Skeletal muscle cell (primary cell): ENCODE measurements around the gene RNF215.

Source experiments
- DNase-seq: peaks from one replicate; pipeline ENCODE4 v3.0.0-alpha.2; 2010; ENCODE audit warnings: low read depth
- H3K4me3 ChIP-seq: 2 replicates; pipeline ENCODE4 v1.5.1; 2011; ENCODE audit warnings: low read depth, mild to moderate bottlenecking, control low read depth, low read length, moderate library complexity

Gene RNF215

DNA sequence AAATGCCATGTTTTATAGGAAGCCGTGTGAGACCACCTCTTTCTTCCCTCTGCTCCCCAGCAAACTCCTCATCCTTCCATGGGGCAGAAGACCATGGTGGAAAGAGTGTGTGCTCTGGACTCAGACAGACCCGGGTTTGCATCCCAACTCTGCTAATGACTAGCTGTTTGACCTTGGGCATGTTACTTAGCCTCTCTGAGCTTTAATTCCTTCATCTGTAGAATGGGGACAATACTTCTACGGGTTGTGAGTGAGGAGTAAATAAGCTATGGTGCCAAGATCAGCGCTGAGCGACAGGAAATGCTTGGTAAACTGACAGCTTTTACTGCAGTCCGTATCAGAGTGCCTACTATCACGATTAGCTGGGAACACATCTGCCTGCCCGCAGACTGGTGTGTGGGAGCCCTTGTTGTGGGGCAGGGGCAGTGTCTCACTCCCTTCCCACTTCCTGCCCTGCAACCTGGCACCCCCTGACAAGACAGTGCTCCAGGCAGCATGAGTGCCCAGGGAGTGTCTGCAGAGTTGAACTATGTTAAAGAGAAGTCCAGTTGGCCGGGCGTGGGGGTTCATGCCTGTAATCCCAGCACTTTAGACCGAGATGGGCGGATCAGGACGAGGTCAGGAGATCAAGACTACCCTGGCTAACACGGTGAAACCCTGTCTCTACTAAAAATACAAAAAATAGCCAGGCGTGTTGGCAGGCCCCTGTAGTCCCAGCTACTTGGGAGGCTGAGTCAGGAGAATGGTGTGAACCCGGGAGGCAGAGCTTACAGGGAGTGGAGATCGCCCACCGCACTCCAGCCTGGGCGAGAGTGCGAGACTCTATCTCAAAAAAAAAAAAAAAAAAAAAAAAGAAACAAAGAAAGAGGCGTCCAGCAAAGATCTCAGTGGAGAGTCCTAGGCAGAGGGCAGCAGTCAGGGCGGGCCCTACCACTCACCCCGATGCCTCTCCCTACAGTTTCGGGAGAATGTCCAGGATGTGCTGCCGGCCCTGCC is 11.8 kb upstream of the RNF215 start:
- no peak for DNase-seq
- peak overlapping the region; percentile 82 for H3K4me3 ChIP-seq

GRCh38 chr22:30397656-30398635 is 10.7 kb upstream of the RNF215 start:
- no peak for DNase-seq
- H3K4me3 ChIP-seq: peak overlapping the region; percentile 82

- peak within 1 kb of the TSS; percentile 82 for H3K4me3 ChIP-seq
- DNase-seq: no peak
Measured at GRCh38 chr22:30396871-30397655, 9.9 kb upstream of the RNF215 start, which contains the start of gene SEC14L2. Gene SEC14L2, plus strand, starts transcription at chr22:30397018. Its CDS starts 99 bp downstream, at chr22:30397117.

- H3K4me3 ChIP-seq: no peak overlapping the region
- DNase-seq: no peak
Measured at GRCh38 chr22:30393885-30394284, 6.7 kb upstream of the RNF215 start.

DNA sequence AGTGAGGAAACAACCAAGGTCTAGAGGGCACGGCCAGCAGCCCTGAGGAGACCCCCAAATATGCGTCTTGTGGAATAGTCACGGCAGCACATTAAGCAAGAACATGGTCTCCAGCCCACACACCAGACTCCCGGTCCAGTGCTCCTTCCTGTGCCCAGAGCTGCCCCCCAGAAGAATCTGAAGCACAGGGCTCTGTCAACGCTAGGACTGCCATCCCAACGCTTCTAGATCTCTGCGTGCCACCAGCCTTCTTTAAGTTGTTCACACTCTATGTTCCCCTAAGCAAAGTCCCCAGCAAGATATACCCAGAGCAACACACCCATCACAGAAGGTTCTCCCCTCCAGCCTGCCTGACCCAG is 6.1 kb upstream of the RNF215 start:
- H3K4me3 ChIP-seq: no peak overlapping the region
- no peak for DNase-seq

DNA sequence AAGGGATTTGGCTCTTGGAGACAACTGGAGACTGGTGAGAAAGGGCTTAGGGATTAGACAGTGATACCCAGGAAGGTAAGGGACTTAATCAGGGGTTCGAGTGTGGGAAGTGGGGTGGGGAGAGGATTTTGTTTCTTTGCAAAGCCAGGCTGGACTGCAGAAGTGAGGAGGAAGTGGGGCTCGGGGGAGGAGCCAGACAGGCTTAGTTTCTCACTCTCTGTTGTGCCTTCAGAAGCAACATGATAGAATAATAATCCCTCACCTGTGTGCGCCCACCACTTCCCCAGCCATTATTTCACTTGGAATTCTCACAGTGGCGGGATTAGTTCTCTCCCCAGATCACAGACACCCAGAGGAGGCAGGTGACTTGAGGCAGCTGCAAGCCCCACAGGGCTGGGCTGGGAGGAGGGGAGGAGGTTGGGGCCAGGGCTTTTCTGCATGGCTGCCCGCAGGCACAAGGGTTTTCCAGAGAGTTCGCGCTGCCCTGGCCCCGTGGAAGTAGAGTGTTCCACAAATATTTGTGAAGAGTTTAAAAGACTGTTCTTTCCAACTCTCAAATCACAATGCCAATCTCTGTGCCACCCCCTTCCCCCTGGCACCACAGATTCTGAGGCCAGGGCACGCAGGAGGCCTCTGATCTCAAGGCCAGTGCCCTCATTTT is 5.6 kb upstream of the RNF215 start:
- no peak for DNase-seq
- H3K4me3 ChIP-seq: no peak overlapping the region

GRCh38 chr22:30390974-30391691 is 3.9 kb upstream of the RNF215 start:
- H3K4me3 ChIP-seq: no peak overlapping the region
- DNase-seq: no peak

DNA sequence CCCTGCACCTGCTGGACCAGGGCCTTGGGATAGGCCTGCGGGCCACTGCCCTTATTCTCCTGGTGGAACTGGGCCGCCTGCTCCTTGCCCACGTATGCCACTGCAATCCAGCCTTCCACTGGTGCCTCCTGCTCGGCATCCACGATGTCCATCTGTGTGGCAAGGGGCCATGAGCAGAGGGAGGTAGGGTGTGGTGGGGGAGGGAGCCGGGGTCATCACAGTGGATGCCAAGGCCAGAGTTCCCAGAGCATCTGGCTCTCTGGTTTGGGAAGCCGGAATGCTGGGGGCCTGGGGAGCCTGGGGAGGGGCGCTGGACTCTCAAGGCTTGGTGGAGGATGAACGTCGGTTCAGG is 627 bp downstream of the RNF215 start:
- DNase-seq: no peak

GRCh38 chr22:30385942-30386341 is 1.3 kb downstream of the RNF215 start:
- no peak for DNase-seq
- peak overlapping the region; percentile 74 for H3K4me3 ChIP-seq

More for the DNA sequence above, 627 bp downstream of the RNF215 start:
- H3K4me3 ChIP-seq: peak overlapping the region; percentile 74

DNA sequence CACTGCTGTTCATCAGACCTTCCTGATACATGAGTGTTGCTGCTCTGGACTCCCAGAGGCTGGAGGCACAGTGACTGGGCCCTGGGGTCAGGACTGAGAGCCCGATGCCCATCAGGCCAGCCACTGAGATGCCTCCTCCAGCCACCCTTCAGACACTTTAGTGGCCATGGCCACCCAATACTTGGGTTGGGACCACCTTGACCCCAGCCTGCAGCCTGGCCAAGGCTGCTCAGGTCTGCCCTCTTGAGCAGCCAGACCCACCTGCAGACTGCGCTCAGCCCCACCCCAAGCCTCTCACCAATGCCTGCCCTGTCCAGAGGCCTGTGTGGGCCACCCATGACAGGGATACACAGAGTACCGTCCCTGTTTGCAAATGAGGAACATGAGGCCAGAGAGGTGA is 4.2 kb downstream of the RNF215 start:
- H3K4me3 ChIP-seq: no peak overlapping the region
- no peak for DNase-seq

DNA sequence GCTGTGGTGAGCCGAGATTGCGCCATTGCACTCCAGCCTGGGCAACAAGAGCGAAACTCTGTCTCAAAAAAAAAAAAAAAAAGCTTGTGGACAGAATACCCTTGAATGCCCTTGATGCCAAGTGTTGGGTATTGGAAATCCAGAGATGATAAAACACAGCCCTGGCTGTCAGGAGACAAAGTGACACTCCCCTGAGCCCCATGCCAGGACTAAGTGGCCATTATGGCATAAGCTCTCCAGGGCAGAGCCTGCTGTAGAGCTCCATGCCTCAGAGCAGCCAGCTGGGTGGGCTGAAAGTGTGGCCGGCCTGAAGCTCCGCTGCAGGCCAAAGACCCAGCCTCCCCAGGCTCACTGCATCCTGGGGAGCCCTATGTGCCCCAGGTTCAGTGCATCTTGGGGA is 4.9 kb downstream of the RNF215 start:
- H3K4me3 ChIP-seq: no peak overlapping the region
- no peak for DNase-seq

- DNase-seq: no peak
- no peak overlapping the region for H3K4me3 ChIP-seq
Measured at GRCh38 chr22:30381264-30381663, 5.9 kb downstream of the RNF215 start.

GRCh38 chr22:30380011-30380410 is 7.2 kb downstream of the RNF215 start:
- no peak overlapping the region for H3K4me3 ChIP-seq
- DNase-seq: no peak

DNA sequence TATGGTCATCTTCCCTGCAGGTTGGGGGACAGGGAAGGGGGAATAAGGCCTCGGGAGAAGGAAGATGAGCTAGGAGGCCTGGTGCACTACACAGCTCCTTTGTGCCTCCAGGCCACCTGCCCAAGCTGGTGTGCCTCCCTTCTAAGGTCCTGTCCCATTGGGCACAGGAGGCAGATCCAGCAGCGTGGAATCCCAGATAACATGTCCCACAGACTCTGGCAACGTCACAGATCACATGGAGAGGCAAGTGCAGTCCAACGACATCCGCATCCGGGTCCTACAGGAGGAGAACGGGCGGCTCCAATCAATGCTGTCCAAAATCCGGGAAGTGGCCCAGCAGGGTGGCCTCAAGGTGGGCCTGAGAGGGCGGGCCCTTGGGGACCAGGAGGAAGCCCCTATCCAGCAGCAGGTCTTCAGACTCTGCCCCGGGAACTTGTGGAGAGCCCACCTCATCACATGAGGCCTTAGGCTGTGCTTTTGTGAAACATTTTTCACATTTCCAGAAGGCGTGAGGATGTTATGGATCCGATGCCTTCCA is 11.8 kb downstream of the RNF215 start:
- no peak overlapping the region for H3K4me3 ChIP-seq

DNA sequence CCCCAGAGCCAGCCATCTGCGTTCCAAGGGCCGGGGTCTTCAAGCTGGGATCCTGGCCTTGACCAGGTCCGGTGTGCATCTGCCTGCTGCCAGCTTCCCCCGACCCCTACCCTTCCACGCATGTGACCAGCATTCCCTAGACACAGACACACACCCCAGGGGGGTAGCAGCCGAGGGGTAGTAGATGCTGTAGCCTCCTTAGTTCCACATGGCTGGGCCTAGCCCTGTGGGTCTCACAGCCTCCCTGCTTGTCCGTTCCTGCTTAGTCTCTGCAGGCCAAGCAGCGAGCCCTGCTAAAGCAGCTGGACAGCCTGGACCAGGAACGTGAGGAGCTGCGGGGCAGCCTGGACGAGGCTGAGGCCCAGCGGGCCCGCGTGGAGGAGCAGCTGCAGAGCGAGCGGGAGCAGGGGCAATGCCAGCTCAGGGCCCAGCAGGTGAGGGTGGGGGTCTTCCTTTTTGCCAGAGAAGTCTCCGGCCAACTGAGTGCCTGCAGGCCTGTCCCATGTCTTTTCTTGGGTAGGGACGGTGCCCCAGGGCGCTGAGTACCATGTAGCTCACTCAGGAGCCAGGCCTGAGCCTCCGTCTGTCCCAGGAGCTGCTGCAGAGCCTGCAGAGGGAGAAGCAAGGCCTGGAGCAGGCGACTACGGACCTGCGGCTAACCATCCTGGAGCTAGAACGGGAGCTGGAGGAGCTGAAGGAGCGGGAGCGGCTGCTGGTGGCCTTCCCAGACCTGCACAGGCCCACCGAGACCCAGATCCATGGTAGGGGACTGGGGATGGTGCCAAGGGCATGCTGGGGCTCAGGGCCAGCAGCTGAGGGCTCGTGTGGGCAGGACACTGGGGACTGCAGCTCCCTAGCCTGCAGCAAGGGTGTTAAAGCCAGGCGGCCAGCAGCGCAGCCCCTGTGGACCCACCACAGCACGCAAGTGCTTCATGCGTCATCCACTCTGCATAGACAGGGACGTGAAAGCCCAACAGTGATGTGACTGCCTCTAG is 13.6 kb downstream of the RNF215 start:
- no peak overlapping the region for H3K4me3 ChIP-seq
- no peak for DNase-seq

More for the DNA sequence above, 11.8 kb downstream of the RNF215 start:
- no peak for DNase-seq

- no peak overlapping the region for H3K4me3 ChIP-seq
- no peak for DNase-seq
Measured at GRCh38 chr22:30372915-30373314, 14.3 kb downstream of the RNF215 start.

- H3K4me3 ChIP-seq: no peak overlapping the region
- DNase-seq: no peak
Measured at GRCh38 chr22:30371981-30372380, 15.2 kb downstream of the RNF215 start.
